ACHN (cell line): Measurements from ENCODE around the gene ANKRD37.
A peak's percentile ranks its signal among the peaks of the same experiment; 100 is the strongest.

Source experiments
- DNase-seq: peaks from one replicate; pipeline ENCODE4 v3.0.0-alpha.2; 2015
- in situ Hi-C: cut with HindIII; loops from 2 replicates; pipeline ENCODE4 v1.10.0; 2017; ENCODE audit warnings: low sequenced_read_pairs, low pct_ligation_motif_present, low pct_unique_long_range_greater_than_20kb

ANKRD37 gene

GRCh38 chr4:185405296-185405999 lies 8.8 kb downstream of the ANKRD37 start:
- DNase-seq = no peak

GRCh38 chr4:185408432-185408831 lies 11.8 kb downstream of the ANKRD37 start:
- in situ Hi-C loops = no loop called here
- no peak for DNase-seq

More at GRCh38 chr4:185405296-185405999, 8.8 kb downstream of the ANKRD37 start:
- in situ Hi-C loops = no loop called here

GRCh38 chr4:185411849-185412248 lies 15.2 kb downstream of the ANKRD37 start:
- DNase-seq = no peak
- in situ Hi-C loops = no loop called here

- no peak for DNase-seq
- in situ Hi-C loops = no loop called here
Observed at GRCh38 chr4:185412412-185412811, 15.8 kb downstream of the ANKRD37 start.

GRCh38 chr4:185416955-185417354 lies 20.3 kb downstream of the ANKRD37 start:
- no peak for DNase-seq
- in situ Hi-C loops = no loop called here

- in situ Hi-C loops = no loop called here
- no peak for DNase-seq
Observed at GRCh38 chr4:185421366-185422124, 24.9 kb downstream of the ANKRD37 start.

- in situ Hi-C loops = no loop called here
- no peak for DNase-seq
Observed at GRCh38 chr4:185424905-185425646, 28.4 kb downstream of the ANKRD37 start.

GRCh38 chr4:185425647-185426352 lies 29.2 kb downstream of the ANKRD37 start, which contains the start of gene UFSP2:
Gene UFSP2, minus strand, starts transcription at chr4:185425964. Its CDS starts 96 bp downstream, at chr4:185425868.
- DNase-seq = peak; percentile 81
- in situ Hi-C loops = no loop called here

GRCh38 chr4:185426960-185427688 lies 30.5 kb downstream of the ANKRD37 start:
- no peak for DNase-seq
- in situ Hi-C loops = no loop called here

- DNase-seq = no peak
- in situ Hi-C loops = no loop called here
Observed at GRCh38 chr4:185429660-185430059, 33.0 kb downstream of the ANKRD37 start.

GRCh38 chr4:185435466-185435865 lies 38.8 kb downstream of the ANKRD37 start:
- in situ Hi-C loops = no loop called here

GRCh38 chr4:185437809-185438208 lies 41.2 kb downstream of the ANKRD37 start:
- in situ Hi-C loops = no loop called here
- no peak for DNase-seq

More at GRCh38 chr4:185435466-185435865, 38.8 kb downstream of the ANKRD37 start:
- DNase-seq = no peak

GRCh38 chr4:185441479-185441878 lies 44.8 kb downstream of the ANKRD37 start:
- no peak for DNase-seq
- in situ Hi-C loops = no loop called here

- in situ Hi-C loops = no loop called here
- no peak for DNase-seq
Observed at GRCh38 chr4:185445209-185445608, 48.6 kb downstream of the ANKRD37 start.
